Measurements from ENCODE around the gene ZBTB39. TPM values are rescaled to one million over a fixed set of nuclear protein-coding genes. Genes with fewer than 3 reads are reported as not detected.
"Not testable (repeated sequence)": the region's sequence is repeated elsewhere in the genome, so short reads cannot be mapped to it uniquely, and the experiment has no call there.

ZBTB39 gene
- total RNA-seq (2014; rRNA removed; shearing (Covaris generic)) = 3.3 TPM in 2 replicates

- peak; percentile 44 for DNase-seq (ENCODE audit: low read depth)
These were observed at the start of gene ZBTB39 for GRCh38 chr12:57005980-57006808. ZBTB39 (minus strand) TSS chr12:57006546; CDS start chr12:57004917, 1,629 bp downstream.

DNA sequence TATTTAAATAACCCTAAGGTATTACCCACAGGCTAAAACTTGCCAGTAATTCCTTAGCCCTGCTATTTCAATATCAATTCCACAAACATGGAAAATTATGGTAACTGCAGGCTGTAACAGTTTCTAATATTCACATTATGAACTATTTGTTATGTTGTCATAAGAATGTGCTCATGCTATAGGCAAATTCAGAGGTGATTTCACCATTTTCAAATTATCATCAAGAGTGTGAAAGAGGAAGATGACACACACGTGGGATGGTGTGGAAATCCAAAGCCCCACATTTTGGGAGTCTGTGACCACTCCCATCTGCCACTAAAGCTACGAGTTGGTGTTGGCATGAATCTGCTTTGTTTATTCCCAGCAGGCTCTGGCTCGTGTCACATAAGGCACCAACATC lies 49.5 kb upstream of the ZBTB39 start:
- DNase-seq (ENCODE audit: low read depth) = no peak

DNA sequence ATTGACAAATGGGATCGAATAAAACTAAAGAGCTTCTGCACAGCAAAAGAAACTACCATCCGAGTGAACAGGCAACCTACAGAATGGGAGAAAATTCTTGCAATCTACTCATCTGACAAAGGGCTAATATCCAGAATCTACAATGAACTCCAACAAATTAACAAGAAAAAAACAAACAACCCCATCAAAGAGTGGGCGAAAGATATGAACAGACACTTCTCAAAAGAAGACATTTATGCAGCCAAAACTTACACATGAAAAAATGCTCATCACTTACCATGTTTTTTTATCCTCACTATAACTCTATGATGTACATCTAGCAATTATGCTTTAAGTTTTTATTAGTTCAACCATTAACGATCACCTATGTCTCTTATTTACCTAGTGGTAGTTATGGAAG lies 47.6 kb upstream of the ZBTB39 start:
- DNase-seq (ENCODE audit: low read depth) = not testable (repeated sequence)

- DNase-seq (ENCODE audit: low read depth) = not testable (repeated sequence)
These were observed 46.8 kb upstream of the ZBTB39 start for GRCh38 chr12:57053146-57053545.

- no peak for DNase-seq (ENCODE audit: low read depth)
These were observed 44.7 kb upstream of the ZBTB39 start for GRCh38 chr12:57051011-57051410.

GRCh38 chr12:57049890-57050289 lies 43.5 kb upstream of the ZBTB39 start, which contains the start of gene MYO1A:
MYO1A (minus strand) TSS chr12:57050129; CDS start chr12:57048323, 1,806 bp downstream.
- peak; percentile 31 for DNase-seq (ENCODE audit: low read depth)

DNA sequence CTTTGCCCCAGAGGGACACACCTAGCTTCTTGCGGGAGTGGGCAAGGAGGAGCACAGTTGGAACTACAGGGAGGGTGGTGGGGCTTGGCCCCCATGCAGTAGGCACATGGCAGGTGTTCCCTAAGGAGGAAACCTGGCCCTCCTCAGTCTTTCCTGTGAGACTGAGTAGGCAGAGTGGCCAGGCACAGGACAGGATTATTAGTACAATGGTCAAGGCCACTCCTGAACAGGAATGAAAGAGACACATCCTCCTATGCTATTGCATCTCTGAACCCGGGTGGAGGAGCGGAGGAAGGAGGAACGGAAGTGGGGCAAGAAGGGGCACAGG lies 42.7 kb upstream of the ZBTB39 start:
- no peak for DNase-seq (ENCODE audit: low read depth)

GRCh38 chr12:57048423-57049118 lies 42.2 kb upstream of the ZBTB39 start:
- no peak for DNase-seq (ENCODE audit: low read depth)

- peak; percentile 65 for DNase-seq (ENCODE audit: low read depth)
These were observed 41.6 kb upstream of the ZBTB39 start for GRCh38 chr12:57047981-57048380.

- no peak for DNase-seq (ENCODE audit: low read depth)
These were observed 40.9 kb upstream of the ZBTB39 start for GRCh38 chr12:57046947-57047890.

DNA sequence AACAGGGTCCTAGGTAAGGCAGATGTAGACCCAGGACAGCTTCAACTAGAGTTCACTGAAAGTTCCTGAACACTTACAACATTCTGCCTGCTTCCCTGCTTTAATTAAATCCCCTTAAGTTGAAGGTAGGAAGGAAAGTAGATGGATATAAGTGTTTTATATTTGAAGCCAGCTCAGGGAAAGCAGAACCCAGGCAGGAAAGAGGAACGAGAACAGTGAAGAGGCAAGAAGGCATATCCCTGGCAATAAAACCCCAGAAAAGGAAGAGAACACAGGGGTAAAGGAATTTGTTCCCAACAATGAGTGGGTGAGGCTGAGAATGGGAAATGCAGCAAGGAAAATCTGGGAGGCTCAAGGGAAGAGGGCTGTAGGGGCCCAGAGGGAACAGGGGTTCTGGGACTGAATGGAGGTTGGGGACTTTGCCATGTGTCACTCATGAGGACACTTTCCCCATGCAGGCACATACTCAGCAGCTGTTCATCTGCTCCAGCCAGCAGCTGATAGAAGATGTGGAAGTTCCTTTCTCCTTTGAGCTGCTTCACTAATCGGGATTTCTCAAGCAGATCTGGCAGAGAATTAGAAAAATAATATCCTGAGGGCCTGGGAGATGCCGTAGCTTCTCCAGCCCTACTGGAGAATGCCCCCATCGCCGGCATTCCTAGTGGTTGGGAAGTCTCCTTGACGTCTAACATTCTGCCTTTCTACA lies 39.9 kb upstream of the ZBTB39 start:
- DNase-seq (ENCODE audit: low read depth) = no peak

- no peak for DNase-seq (ENCODE audit: low read depth)
These were observed 38.5 kb upstream of the ZBTB39 start for GRCh38 chr12:57044889-57045288.

DNA sequence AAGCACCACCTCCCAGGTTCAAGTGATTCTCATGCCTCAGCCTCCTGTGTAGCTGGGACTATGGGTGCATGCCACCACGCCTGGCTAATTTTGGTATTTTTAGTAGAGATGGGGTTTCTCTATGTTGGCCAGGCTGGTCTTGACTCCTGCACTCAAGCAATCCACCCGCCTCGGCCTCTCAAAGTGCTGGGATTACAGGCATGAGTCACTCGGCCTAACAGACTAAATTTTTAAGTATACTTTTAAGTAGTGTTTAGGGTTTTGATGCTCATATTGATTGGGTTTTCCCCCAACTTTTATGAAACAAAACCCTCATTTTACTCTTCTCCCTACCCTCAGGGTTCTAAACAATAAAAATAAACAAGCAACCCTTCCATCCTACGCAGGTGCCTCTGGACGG lies 38.1 kb upstream of the ZBTB39 start:
- DNase-seq (ENCODE audit: low read depth) = no peak

- DNase-seq (ENCODE audit: low read depth) = no peak
These were observed 36.3 kb upstream of the ZBTB39 start for GRCh38 chr12:57042695-57043094.

GRCh38 chr12:57040750-57041149 lies 34.4 kb upstream of the ZBTB39 start:
- no peak for DNase-seq (ENCODE audit: low read depth)

- DNase-seq (ENCODE audit: low read depth) = no peak
These were observed 33.9 kb upstream of the ZBTB39 start for GRCh38 chr12:57040211-57040610.

DNA sequence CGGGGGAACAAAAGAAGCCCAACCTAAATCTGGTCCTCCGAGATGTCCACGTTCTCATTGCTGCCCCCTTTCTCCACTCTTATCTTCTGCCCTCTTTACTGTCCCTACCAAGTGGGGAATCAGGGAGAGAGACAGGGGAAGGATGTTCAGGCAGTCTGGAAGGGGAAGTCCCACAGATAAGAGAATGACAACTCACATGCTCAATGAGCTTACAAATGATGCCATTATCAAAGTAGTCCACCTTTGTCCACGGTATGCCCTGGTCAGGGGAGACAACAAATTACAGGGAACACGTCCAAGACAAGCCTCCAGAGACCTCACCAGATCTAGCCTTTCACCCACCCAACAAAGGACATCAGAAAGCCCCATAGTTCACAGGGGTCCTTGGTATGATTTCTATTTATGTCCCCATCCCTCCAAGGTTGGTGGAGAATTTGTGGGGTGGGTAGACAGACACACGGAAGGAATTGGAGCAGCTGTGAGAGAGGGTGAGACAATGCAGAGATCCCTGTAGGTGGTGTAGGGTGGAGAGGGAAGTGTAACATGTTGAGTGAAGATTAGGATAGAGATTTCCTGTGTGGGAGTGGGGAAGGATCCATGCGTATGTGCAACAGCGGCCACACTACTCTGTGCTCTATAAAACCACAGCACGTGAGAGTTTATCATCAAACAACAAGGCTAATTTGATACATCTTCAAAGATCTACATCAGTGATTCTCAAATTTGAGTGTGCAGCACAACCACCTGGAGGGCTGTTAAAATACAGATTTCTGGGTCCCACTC lies 32.9 kb upstream of the ZBTB39 start:
- DNase-seq (ENCODE audit: low read depth) = no peak

DNA sequence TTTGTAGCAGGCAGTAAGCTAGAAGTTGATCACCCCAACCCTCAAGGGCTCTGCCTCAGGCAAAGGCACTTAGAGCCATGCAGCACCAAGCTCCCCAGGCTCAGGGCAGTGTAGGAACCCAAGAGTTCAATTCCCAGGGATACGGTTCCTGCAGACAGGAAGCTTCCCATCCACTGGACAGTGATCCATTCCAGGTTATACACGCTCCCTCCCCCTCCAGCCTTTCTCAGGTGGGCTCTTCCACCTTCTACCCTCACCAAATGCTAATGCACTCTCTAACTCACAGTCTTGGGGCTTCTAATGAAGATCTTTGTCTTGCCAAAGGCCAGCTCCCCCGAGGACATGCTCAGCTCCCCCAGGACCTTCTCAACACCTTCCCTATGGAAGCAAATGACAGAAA lies 30.9 kb upstream of the ZBTB39 start:
- DNase-seq (ENCODE audit: low read depth) = no peak

DNA sequence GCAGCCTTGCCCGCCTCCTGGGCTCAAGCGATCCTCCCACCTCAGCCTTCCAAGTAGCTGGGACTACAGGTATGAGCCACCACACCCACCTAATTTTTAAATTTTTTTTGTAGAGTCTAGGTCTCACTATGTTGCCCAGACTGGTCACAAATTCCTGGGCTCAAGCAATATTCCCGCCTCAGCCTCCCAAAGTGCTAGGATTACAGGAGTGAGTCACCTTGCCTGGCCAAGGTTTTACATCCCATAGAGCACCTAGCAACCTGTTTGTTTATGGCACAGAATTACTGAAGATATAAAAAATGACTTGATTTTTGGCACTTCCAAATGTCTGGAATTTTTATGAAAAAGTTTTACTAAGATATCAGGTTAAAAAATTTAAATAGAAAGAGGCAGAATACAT lies 27.1 kb upstream of the ZBTB39 start:
- peak; percentile 47 for DNase-seq (ENCODE audit: low read depth)

GRCh38 chr12:57031789-57032188 lies 25.4 kb upstream of the ZBTB39 start:
- DNase-seq (ENCODE audit: low read depth) = no peak
